Body of pancreas (tissue), 4 donors: ENCODE data around the gene CCL16.

Source experiments
- CTCF ChIP-seq, 7 experiments: fragments of 450-650 bp in 4 of 7; fragments of 200-600 bp in 3 of 7; sonication (generic) in 3 of 7; IDR thresholded peaks; one replicate each; pipeline ENCODE4 v1.5.1; 2016 to 2019; ENCODE audit warnings: antibody characterized with exemption in 7 of 7
- POLR2A ChIP-seq, 3 donors: fragments of 450-650 bp; IDR thresholded peaks; one replicate each; pipeline ENCODE4 v1.6.1; 2016; ENCODE audit warnings: antibody characterized with exemption in 3 of 3, mild to moderate bottlenecking in 2 of 3

- TF ChIP-seq CTCF (IDR thresholded peaks at IDR 0.05) (no peak), POLR2A (IDR thresholded peaks at IDR 0.05) (no peak)
Observed at GRCh38 chr17:36024106-36024869, 43.0 kb upstream of the CCL16 start.
